Peyer's patch (tissue), 4 donors: ENCODE results near the gene CMPK1. TPM values are rescaled to one million over a fixed set of nuclear protein-coding genes. Genes with fewer than 3 reads are reported as not detected.

Experiments used
- DNase-seq, 3 donors: peaks; one replicate each; pipeline ENCODE4 v3.0.0-alpha.2; 2017 to 2019
- H3K27ac ChIP-seq, 4 donors: fragments of 200-600 bp; sonication (generic); one replicate each; pipeline ENCODE4 v1.5.1; 2016 to 2019
- H3K27me3 ChIP-seq, 2 donors: fragments of 200-600 bp; sonication (generic); one replicate each; pipeline ENCODE4 v1.5.1; 2019
- H3K36me3 ChIP-seq, 3 donors: fragments of 200-600 bp; sonication (generic); one replicate each; pipeline ENCODE4 v1.5.1; 2016 to 2019
- H3K4me1 ChIP-seq, 4 donors: fragments of 200-600 bp; sonication (generic); one replicate each; pipeline ENCODE4 v1.5.1; 2016 to 2019
- H3K4me3 ChIP-seq, 4 donors: fragments of 200-600 bp; sonication (generic); 1 replicate in 3 of 4; 2 replicates in 1 of 4; pipeline ENCODE4 v1.5.1; 2016 to 2019; ENCODE audit warnings: mild to moderate bottlenecking in 1 of 4
- H3K9me3 ChIP-seq, 4 donors: fragments of 200-600 bp; sonication (generic); one replicate each; pipeline ENCODE4 v1.5.1; 2016 to 2019; ENCODE audit warnings: mild to moderate bottlenecking in 1 of 4
- POLR2A ChIP-seq, 2 donors: fragments of 450-650 bp; IDR thresholded peaks; one replicate each; pipeline ENCODE4 v1.5.1; 2017; ENCODE audit warnings: antibody characterized with exemption in 2 of 2, mild to moderate bottlenecking in 2 of 2, moderate library complexity in 2 of 2
- total RNA-seq, 4 donors: library from RNA; depleted of rRNA; stranded (reverse); fragments of >200 nt; gene quantifications; one replicate each; pipeline ENCODE4 v1.1.0, GENCODE V29; 2016
- TF ChIP-seq, protein P1 (sequence below), 6 experiments: fragments of 450-650 bp in 4 of 6; fragments of 200-600 bp in 2 of 6; sonication (generic) in 1 of 6; IDR thresholded peaks; one replicate each; pipeline ENCODE4 v1.5.1; 2017 to 2019; ENCODE audit warnings: antibody characterized with exemption in 6 of 6, mild to moderate bottlenecking in 3 of 6, moderate library complexity in 1 of 6

Gene CMPK1
- total RNA-seq, 4 donors from 2014 or later = 80.0 to 204 (median 111) TPM

DNA sequence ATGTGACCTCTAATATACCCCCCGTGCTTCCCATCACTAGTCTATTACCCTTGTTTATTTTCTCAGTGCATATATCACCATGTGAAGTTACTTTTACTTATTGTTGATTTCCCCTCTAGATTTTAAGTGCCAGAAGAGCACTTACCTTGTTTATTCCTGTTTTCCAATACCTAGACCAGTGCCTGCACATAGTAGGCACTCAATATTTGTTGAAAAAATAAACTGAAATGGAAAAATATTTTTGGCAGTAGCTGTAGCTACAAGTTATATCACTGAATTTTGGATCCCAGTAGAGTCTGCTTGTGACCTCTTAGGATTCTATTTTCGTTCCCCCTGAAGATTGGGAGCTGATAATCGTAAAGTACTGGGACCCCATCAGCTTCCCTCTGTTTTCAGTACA lies 50.5 kb downstream of the CMPK1 start:
- Histone ChIP-seq H3K4me3 (no peak overlapping the region), H3K9me3 (no peaks in the 10 kb centered on the region), H3K27ac (no peak overlapping the region), H3K36me3 (peaks cover 0 to 22% (median 0%) of the 10 kb centered on the region in 3 donors), H3K4me1 (peaks cover 0 to 6% (median 0%) of the 10 kb centered on the region in 4 donors), H3K27me3 (no peaks in the 10 kb centered on the region)
- DNase-seq = no peak
- TF ChIP-seq POLR2A (IDR thresholded peaks at IDR 0.05) = no peak

DNA sequence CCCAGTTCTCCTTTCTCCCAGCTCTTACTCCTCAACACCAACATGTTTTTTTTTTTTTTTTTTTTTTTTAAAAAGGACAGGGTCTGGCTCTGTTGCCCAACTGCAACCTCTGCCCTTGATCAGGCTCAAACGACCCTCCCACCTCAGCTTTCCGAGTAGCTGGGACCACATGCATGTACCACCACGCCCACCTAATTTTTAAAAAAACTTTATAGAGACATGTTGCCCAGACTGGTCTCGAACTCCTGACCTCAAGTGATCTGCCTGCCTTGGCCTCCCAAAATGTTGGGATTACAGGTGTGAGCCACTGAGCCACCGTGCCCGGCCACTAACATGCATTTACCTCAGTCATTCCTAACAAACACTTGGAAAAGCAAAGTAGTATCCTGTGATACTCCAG lies 51.4 kb downstream of the CMPK1 start:
- H3K27ac ChIP-seq = no peak overlapping the region
- H3K9me3 ChIP-seq = no peaks in the 10 kb centered on the region
- H3K36me3 ChIP-seq = peaks cover 0 to 14% (median 0%) of the 10 kb centered on the region in 3 donors
- DNase-seq = no peak
- no peak overlapping the region for H3K4me3 ChIP-seq
- H3K27me3 ChIP-seq = no peaks in the 10 kb centered on the region
- TF ChIP-seq POLR2A (IDR thresholded peaks at IDR 0.05) = no peak
- TF ChIP-seq, protein P1, sequence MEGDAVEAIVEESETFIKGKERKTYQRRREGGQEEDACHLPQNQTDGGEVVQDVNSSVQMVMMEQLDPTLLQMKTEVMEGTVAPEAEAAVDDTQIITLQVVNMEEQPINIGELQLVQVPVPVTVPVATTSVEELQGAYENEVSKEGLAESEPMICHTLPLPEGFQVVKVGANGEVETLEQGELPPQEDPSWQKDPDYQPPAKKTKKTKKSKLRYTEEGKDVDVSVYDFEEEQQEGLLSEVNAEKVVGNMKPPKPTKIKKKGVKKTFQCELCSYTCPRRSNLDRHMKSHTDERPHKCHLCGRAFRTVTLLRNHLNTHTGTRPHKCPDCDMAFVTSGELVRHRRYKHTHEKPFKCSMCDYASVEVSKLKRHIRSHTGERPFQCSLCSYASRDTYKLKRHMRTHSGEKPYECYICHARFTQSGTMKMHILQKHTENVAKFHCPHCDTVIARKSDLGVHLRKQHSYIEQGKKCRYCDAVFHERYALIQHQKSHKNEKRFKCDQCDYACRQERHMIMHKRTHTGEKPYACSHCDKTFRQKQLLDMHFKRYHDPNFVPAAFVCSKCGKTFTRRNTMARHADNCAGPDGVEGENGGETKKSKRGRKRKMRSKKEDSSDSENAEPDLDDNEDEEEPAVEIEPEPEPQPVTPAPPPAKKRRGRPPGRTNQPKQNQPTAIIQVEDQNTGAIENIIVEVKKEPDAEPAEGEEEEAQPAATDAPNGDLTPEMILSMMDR (IDR thresholded peaks at IDR 0.05) = no peak
- peaks cover 0 to 6% (median 0%) of the 10 kb centered on the region in 4 donors for H3K4me1 ChIP-seq

DNA sequence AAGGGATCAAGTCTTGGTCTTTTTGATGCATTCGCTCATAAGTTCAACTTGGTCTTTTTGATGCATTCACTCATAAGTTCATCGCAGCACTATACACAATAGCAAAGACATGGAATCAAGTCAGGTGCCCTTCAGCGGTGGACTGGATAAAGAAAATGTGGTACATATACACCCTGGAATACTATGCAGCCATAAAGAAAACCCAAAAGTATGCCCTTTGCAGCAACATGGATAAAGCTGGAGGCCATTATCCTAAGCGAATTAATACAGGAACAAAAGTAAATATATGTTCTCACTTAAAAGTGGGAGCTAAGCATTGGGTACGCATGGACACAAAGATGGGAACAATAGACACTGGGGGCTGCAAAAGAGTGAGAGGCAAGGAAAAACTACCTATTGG lies 52.7 kb downstream of the CMPK1 start:
- no peaks in the 10 kb centered on the region for H3K27me3 ChIP-seq
- TF ChIP-seq, protein P1 (IDR thresholded peaks at IDR 0.05) = no peak
- TF ChIP-seq POLR2A (IDR thresholded peaks at IDR 0.05) = no peak
- peaks cover 0 to 6% (median 0%) of the 10 kb centered on the region in 4 donors for H3K4me1 ChIP-seq
- no peak for DNase-seq
- no peak overlapping the region for H3K4me3 ChIP-seq
- H3K27ac ChIP-seq = no peak overlapping the region
- no peaks in the 10 kb centered on the region for H3K9me3 ChIP-seq
- peaks cover 0 to 8% (median 0%) of the 10 kb centered on the region in 3 donors for H3K36me3 ChIP-seq

DNA sequence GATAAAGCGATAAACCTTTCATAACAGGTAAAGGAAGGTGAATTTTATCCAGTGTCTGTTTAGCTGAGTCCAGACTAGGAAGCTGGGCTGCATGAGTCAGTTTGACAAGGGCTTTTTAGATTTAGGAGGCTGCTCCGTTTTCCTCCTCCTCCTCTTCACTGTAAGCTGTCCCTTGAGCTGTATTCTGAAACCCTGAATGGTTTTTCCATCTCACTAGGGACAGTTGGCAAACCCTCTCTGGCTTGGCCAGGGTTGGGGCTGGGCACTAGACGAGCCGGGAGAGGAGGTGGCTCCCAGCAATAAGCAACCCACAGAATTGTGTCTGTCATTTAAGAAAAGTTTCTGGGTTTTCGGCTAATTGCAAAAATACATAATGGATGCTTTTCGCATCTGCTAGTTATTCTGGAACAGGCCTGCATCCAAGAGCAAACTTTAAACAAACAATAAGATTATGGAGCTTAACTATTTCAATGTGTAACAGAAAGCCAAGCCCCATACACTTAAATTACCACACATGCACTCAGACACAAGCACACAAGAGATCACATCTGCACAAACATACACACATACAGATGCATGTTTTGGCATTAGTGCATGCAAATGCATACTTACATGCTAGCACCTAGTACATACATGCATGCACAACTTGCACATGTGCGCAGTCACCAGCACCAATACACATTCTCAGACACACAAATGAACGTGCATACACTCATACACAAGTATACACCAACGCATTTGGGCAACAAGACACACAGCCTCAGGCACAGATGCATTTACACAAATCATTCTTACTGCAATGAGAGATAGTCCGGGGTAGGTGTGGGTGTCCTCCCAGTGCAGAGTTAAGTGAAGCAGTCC lies 54.7 kb downstream of the CMPK1 start:
- Histone ChIP-seq H3K4me1 (peaks cover 0 to 6% (median 0%) of the 10 kb centered on the region in 4 donors), H3K9me3 (no peaks in the 10 kb centered on the region), H3K27me3 (no peaks in the 10 kb centered on the region), H3K36me3 (peaks cover 0 to 5% (median 0%) of the 10 kb centered on the region in 3 donors), H3K4me3 (no peak overlapping the region), H3K27ac (no peak overlapping the region)
- no peak for DNase-seq
- no peak for TF ChIP-seq POLR2A (IDR thresholded peaks at IDR 0.05)
- TF ChIP-seq, protein P1 (IDR thresholded peaks at IDR 0.05) = no peak

DNA sequence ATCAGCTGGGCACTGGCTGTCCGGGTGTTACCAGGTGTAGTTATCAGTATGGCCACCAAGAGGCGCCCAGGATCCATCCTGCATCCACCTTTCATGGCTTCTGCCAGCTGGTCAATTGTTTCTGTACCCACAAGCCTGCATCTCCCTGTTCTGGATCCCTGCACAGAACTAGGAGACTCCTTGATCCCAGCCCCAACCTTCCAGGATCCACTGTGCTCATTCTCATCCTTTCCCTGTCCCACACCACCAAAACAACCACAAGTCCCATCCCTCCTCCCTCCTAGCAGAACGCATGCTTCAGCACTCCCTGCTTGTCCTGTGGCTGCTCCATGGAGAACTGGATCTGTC lies 55.3 kb downstream of the CMPK1 start:
- H3K9me3 ChIP-seq = no peaks in the 10 kb centered on the region
- H3K4me3 ChIP-seq = no peak overlapping the region
- H3K36me3 ChIP-seq = no peaks in the 10 kb centered on the region
- H3K27me3 ChIP-seq = no peaks in the 10 kb centered on the region
- H3K4me1 ChIP-seq = peaks cover 0 to 6% (median 0%) of the 10 kb centered on the region in 4 donors
- peak; percentile 20 to 79 (median 77) for DNase-seq
- no peak overlapping the region for H3K27ac ChIP-seq
- TF ChIP-seq POLR2A (IDR thresholded peaks at IDR 0.05) = no peak
- TF ChIP-seq, protein P1 (IDR thresholded peaks at IDR 0.05) = peak in 4 of 6 experiments; percentile 59 to 83 (median 80)

DNA sequence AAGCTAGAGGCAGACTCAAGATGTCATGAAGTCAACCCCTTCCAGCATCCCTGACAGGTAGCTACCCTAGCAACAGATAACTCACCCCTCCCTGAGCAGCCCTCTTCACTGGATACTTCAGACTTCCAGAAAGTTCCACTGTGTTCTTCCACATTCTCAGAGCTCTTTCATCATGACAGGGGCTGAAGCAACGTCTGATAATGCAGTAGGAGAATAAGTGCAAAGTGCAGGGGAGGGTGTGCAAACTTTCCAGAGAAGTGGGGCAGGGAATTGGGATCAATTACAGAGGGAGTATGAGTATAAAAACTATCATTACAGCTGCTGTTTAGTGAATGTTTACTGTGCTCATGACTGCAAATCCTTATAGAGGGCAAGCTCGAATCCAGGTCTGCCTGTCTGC lies 56.1 kb downstream of the CMPK1 start:
- no peak overlapping the region for H3K27ac ChIP-seq
- no peak for DNase-seq
- H3K9me3 ChIP-seq = no peaks in the 10 kb centered on the region
- no peak overlapping the region for H3K4me3 ChIP-seq
- no peaks in the 10 kb centered on the region for H3K36me3 ChIP-seq
- no peaks in the 10 kb centered on the region for H3K27me3 ChIP-seq
- TF ChIP-seq POLR2A (IDR thresholded peaks at IDR 0.05) = no peak
- TF ChIP-seq, protein P1 (IDR thresholded peaks at IDR 0.05) = no peak
- peaks cover 0 to 6% (median 0%) of the 10 kb centered on the region in 4 donors for H3K4me1 ChIP-seq
